CD4-positive, alpha-beta T cell (primary cell): ENCODE measurements around the gene PCCA. TPM values are rescaled to one million over a fixed set of nuclear protein-coding genes. Genes with fewer than 3 reads are reported as not detected.

Experiments
- ATAC-seq: fragments of 200-7000 bp; cut with Tn5 transposase; one replicate; pipeline ENCODE4 v1.10.0; 2022; ENCODE audit warnings: mild to moderate bottlenecking; ENCODE audit not compliant: poor library complexity
- CTCF ChIA-PET: fragments of 350-600 bp; sonication (Branson Sonifier 250); formaldehyde crosslinking; loops from one replicate; lab custom pipeline; 2021; ENCODE audit warnings: antibody characterized with exemption, inconsistent platforms; lab: Charles Lee
- POLR2A ChIA-PET: fragments of 350-600 bp; sonication (Branson Sonifier 250); formaldehyde crosslinking; loops from one replicate; lab custom pipeline; 2021; ENCODE audit warnings: antibody characterized with exemption, inconsistent platforms; lab: Charles Lee
- DNase-seq, 14 experiments: peaks; one replicate each; pipeline ENCODE4 v3.0.0-alpha.2; 2013 to 2020; ENCODE audit warnings: mixed read lengths in 2 of 14
- H3K27ac ChIP-seq, 2 donors: one replicate each; pipeline versions ENCODE4 v1.5.1 to v1.7.0; 2013; ENCODE audit warnings: low read length in 2 of 2, low read depth in 1 of 2, mild to moderate bottlenecking in 1 of 2
- H3K27me3 ChIP-seq, 2 experiments: 1 replicate in 1 of 2; 2 replicates in 1 of 2; pipeline versions ENCODE4 v1.6.1 to v1.7.0; 2013; ENCODE audit warnings: low read length in 2 of 2, control low read depth in 1 of 2, mild to moderate bottlenecking in 1 of 2, moderate library complexity in 1 of 2; ENCODE audit not compliant: insufficient read depth in 2 of 2, control insufficient read depth in 1 of 2
- H3K36me3 ChIP-seq: one replicate; pipeline ENCODE4 v1.6.1; 2013; ENCODE audit warnings: low read length, control low read depth; ENCODE audit not compliant: insufficient read depth
- H3K4me1 ChIP-seq: one replicate; pipeline ENCODE4 v1.6.1; 2013; ENCODE audit warnings: low read length, control low read depth; ENCODE audit not compliant: insufficient read depth
- H3K4me3 ChIP-seq: one replicate; pipeline ENCODE4 v1.5.1; 2013; ENCODE audit warnings: mild to moderate bottlenecking, low read length, moderate library complexity
- H3K9me3 ChIP-seq, 2 experiments: 1 replicate in 1 of 2; 2 replicates in 1 of 2; pipeline versions ENCODE4 v1.6.1 to v1.7.0; 2013; ENCODE audit warnings: low read length in 2 of 2, mild to moderate bottlenecking in 2 of 2, control low read depth in 1 of 2, moderate library complexity in 1 of 2; ENCODE audit not compliant: control insufficient read depth in 1 of 2, insufficient read depth in 1 of 2
- H3K27ac Mint-ChIP-seq: one replicate; pipeline ENCODE4 v1.8.0; 2020; ENCODE audit warnings: mixed read lengths
- H3K27me3 Mint-ChIP-seq: one replicate; pipeline ENCODE4 v1.8.0; 2021; ENCODE audit warnings: mixed read lengths
- H3K36me3 Mint-ChIP-seq: one replicate; pipeline ENCODE4 v1.8.0; 2021; ENCODE audit warnings: low read depth, mixed read lengths
- H3K4me1 Mint-ChIP-seq: one replicate; pipeline ENCODE4 v1.8.0; 2021; ENCODE audit warnings: low read depth, mixed read lengths
- H3K4me3 Mint-ChIP-seq: one replicate; pipeline ENCODE4 v1.8.0; 2020; ENCODE audit warnings: mild to moderate bottlenecking, mixed read lengths
- H3K9me3 Mint-ChIP-seq: one replicate; pipeline ENCODE4 v1.8.0; 2020; ENCODE audit warnings: mixed read lengths
- intact Hi-C, 2 experiments: fragments of 100-400 bp; cut with DNase I in 1 of 2; cut with micrococcal nuclease in 1 of 2; formaldehyde crosslinking; loops; one replicate each; pipeline versions ENCODE4 v1.15.1 to v1.9.0; 2023 to 2025; cut with DNase I, micrococcal nuclease
- total RNA-seq, 174 experiments: library from RNA in 2 of 174; stranded (reverse) in 2 of 174; gene quantifications; one replicate each; pipeline ENCODE4 v1.2.3 and lab custom pipeline; 2021 to 2026
- TF ChIP-seq, protein P1 (sequence below): fragments of 200-600 bp; IDR thresholded peaks from one replicate; pipeline ENCODE4 v1.8.0; 2022; ENCODE audit warnings: antibody characterized with exemption, mild to moderate bottlenecking

The PCCA gene
- total RNA-seq, 2 experiments from 2014 or later: 4.7 to 5.2 TPM

DNA sequence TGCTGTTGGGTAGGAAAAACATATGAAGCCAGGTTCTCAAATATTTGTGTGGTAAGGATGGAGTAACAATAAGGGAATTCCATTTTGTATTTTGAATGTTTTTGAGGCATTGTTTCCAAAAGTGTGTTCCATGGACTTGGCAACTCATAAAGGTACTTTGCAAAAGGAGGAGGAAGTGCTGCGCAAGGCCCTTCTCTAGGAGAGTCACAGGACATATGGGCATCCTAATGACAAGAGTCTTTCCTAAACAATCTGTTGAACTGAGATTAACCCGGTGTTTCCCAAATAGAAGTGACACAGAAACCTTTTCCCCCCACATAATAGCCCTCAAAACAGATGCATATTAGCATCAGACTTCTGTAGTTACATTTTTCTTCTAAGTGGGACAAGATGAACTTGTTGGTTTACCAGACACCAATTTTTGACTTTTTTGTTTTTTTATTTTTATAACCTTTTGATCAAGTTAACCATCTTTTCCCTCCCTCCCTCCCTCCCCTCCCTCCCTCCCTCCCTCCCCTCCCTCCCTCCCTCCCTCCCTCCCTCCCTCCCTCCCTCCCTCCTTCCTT, 209.3 kb downstream of the PCCA start:
- H3K9me3 Mint-ChIP-seq: peaks cover 4% of the 10 kb centered on the region
- Histone ChIP-seq H3K36me3 (no peaks in the 10 kb centered on the region), H3K4me3 (no peak overlapping the region), H3K27me3 (no peaks in the 10 kb centered on the region), H3K9me3 (no peaks in the 10 kb centered on the region), H3K27ac (no peak overlapping the region), H3K4me1 (no peaks in the 10 kb centered on the region)
- intact Hi-C loops: no loop called here
- ChIA-PET CTCF (no interaction called here), POLR2A (no interaction called here)
- H3K27me3 Mint-ChIP-seq: no peaks in the 10 kb centered on the region
- TF ChIP-seq, protein P1, sequence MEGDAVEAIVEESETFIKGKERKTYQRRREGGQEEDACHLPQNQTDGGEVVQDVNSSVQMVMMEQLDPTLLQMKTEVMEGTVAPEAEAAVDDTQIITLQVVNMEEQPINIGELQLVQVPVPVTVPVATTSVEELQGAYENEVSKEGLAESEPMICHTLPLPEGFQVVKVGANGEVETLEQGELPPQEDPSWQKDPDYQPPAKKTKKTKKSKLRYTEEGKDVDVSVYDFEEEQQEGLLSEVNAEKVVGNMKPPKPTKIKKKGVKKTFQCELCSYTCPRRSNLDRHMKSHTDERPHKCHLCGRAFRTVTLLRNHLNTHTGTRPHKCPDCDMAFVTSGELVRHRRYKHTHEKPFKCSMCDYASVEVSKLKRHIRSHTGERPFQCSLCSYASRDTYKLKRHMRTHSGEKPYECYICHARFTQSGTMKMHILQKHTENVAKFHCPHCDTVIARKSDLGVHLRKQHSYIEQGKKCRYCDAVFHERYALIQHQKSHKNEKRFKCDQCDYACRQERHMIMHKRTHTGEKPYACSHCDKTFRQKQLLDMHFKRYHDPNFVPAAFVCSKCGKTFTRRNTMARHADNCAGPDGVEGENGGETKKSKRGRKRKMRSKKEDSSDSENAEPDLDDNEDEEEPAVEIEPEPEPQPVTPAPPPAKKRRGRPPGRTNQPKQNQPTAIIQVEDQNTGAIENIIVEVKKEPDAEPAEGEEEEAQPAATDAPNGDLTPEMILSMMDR: no peak
- ATAC-seq: no peak
- peaks cover 5% of the 10 kb centered on the region for H3K36me3 Mint-ChIP-seq
- H3K27ac Mint-ChIP-seq: no peak overlapping the region
- no peaks in the 10 kb centered on the region for H3K4me1 Mint-ChIP-seq
- no peak for DNase-seq
- no peak overlapping the region for H3K4me3 Mint-ChIP-seq

DNA sequence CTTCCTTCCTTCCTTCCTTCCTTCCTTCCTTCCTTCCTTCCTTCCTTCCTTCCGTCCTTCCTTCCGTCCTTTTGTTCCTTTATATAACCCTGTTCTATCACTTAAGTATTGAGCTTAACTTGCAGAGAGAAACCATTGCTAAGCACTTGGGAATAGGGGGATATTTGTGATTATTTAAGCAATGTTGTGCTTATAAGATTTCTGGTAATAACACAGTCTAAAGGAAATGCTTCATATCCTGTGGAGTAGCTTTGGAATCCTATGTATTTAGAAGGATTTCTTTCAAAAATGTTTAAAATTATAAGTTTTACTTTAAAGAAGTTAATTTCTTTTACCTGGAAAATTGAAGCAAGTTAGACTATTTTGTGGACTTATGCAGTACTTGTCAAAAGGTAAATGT, 209.8 kb downstream of the PCCA start:
- ATAC-seq: no peak
- Mint-ChIP-seq H3K27me3 (no peaks in the 10 kb centered on the region), H3K36me3 (peaks cover 5% of the 10 kb centered on the region), H3K4me3 (no peak overlapping the region), H3K27ac (no peak overlapping the region), H3K9me3 (peaks cover 4% of the 10 kb centered on the region), H3K4me1 (no peaks in the 10 kb centered on the region)
- no peaks in the 10 kb centered on the region for H3K36me3 ChIP-seq
- TF ChIP-seq, protein P1: no peak
- no peak overlapping the region for H3K27ac ChIP-seq
- H3K9me3 ChIP-seq: no peaks in the 10 kb centered on the region
- intact Hi-C loops: no loop called here
- no peak overlapping the region for H3K4me3 ChIP-seq
- H3K4me1 ChIP-seq: no peaks in the 10 kb centered on the region
- H3K27me3 ChIP-seq: no peaks in the 10 kb centered on the region
- POLR2A ChIA-PET: no interaction called here
- CTCF ChIA-PET: no interaction called here
- DNase-seq: no peak

DNA sequence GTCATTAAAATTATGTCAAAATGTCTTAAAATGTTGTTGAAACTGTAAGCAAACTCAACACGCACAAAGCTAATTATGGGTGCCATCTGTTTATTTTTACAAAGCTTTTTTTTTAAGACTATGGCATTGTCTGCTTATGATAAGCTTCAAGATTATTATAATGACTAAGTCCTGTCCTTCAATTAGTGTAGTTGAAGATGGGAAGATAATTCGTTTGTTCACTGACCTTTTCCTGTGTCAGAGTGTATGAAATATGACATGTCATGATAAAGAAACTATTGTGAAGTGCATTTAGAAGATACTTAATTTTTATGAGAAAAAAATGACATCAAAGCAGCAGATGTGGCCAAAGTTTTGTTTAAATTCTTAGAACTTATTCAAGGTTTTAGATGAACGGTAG, 211.3 kb downstream of the PCCA start:
- Histone ChIP-seq H3K4me3 (no peak overlapping the region), H3K27me3 (no peaks in the 10 kb centered on the region), H3K36me3 (no peaks in the 10 kb centered on the region), H3K27ac (no peak overlapping the region), H3K9me3 (no peaks in the 10 kb centered on the region), H3K4me1 (no peaks in the 10 kb centered on the region)
- ATAC-seq (no peak), DNase-seq (no peak)
- ChIA-PET CTCF (no interaction called here), POLR2A (no interaction called here)
- Mint-ChIP-seq H3K9me3 (peaks cover 4% of the 10 kb centered on the region), H3K36me3 (peaks cover 5% of the 10 kb centered on the region), H3K27me3 (no peaks in the 10 kb centered on the region), H3K4me1 (no peaks in the 10 kb centered on the region), H3K27ac (no peak overlapping the region), H3K4me3 (no peak overlapping the region)
- TF ChIP-seq, protein P1: no peak
- intact Hi-C loops: no loop called here
